Stimulated activated CD8-positive, alpha-beta memory T cell treated with anti-CD3 and anti-CD28 coated beads, Interleukin-4, amount 100 ng/mL, for 4 hours (primary cell): ENCODE data around the gene SVOPL.
"Not testable (repeated sequence)": the region's sequence is repeated elsewhere in the genome, so short reads cannot be mapped to it uniquely, and the experiment has no call there.

Experiments
- DNase-seq, 2 donors: peaks; one replicate each; pipeline ENCODE4 v3.0.0-alpha.2; 2020; ENCODE audit warnings: low read depth in 2 of 2, low spot score in 1 of 2

The SVOPL gene

DNA sequence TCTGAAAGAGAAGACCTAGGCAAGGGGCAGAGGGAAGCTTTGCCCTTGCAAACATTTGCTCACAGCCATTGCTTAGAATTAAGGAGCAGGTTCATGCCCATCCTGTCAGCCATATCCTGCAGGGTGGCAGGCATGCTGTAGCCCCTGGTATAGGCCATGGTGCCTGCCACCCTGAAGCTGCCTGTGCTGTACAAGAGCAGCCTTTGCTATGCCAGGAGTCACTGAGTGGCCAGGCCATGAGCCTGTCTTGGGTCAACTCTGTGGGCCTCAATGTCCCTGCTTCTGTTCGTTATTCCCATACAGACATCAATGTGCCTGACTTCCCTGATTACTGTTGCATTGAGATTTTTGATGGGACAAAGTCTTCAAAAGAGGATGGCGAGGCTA lies 368 bp upstream of the SVOPL start:
- no peak for DNase-seq

DNA sequence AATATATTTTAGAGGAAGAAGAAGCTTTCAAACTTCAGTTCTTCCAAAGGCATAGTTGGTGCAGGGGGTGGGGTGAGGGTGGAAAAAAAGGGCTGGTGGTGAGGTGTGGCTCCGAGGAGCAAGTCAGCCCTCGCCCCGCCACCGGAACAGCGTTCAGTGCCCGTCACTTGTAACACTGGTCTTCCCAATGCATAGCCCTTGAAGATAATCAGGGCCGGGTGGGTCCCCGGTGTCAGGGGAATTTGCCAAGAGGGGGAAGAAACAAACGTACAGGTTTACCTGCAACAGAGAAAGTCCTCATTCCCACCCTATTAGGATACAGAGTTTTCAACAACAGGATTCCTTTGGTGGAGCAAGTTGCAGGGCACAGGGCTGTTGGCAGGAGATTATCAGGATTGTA lies 1.5 kb downstream of the SVOPL start:
- no peak for DNase-seq

DNA sequence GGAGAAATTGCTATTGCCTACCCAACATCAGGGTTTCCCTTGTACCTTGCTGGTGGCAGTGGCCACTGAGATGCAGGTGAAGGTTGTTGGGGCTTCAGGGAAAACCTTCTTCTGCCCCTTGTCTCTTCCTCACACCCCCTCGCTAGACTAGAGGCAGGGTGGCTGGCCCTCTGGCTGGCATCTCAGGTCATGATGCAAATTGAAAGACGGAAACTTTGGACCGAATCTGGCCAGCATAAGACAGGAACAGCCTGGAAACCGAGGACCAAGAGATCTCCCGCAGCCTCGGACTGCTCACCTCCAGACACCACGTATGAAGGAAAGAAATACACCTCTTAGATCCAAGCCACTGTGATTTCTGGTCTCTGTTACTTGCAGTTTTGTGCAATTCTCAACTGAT lies 2.9 kb downstream of the SVOPL start:
- no peak for DNase-seq

DNA sequence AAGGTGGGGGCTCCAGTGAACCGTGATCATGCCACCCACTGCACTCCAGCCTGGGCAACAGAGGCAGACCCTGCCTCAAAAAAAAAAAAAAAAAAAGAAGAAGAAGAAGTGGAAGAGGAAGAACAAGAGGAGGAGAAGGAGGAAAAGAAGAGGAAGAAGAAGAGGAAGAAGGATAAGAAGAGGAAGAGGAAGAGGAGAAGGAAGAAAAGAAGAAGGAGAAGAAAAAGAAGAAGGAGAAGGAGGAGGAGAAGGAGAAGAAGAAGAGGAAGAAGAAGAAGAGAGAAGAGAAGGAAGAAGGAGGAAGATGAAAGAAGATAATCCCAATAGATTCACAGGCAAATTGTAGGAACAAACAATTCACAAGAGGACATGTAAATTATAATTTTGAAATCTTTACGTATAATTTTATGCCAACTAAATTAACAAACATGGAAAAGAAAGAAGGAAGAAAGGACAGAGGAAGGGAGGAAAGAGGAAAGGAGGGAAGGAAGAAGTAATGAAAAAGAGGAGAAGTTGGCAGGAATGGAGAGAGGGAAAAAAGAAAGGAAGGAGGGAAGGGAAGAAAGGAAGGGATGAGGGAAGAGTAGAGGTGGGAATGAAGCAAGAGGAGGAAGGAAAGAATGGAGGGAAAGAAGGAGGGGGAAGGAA lies 3.5 kb downstream of the SVOPL start:
- DNase-seq = no peak

DNA sequence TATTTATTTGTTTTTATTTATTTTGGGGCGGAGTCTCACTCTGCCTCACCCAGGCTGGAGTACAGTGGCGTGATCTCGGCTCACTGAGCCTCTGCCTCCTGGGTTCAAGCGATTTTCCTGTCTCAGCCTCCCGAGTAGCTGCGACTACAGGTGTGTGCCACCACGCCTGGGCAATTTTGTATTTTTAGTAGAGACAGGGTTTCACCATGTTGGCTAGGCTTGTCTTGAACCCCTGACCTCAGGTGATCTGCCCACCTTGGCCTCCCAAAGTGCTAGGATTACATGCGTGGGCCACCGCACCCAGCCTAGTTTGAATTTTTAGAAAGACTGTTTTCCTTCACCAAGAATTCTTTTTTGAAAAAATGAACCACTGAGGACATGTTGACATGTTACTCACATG lies 5.4 kb downstream of the SVOPL start:
- DNase-seq = not testable (repeated sequence)

DNA sequence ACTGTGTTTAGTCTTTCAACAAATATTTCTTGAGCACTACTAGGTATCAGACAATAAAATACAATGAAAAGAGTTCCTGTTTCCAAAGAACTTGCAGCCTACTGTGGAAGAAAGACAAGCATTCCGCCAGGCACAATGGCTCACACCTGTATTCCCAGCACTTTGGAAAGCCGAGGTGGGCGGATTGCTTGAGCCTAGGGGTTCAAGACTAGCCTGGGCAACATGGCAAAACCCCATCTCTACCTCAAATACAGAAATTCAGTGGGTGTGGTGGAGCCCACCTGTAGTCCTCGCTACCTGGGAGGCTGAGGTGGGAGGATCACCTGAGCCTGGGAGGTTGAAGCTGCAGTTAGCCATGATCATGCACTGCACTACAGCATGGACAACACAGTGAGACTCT lies 6.1 kb downstream of the SVOPL start:
- DNase-seq = no peak

DNA sequence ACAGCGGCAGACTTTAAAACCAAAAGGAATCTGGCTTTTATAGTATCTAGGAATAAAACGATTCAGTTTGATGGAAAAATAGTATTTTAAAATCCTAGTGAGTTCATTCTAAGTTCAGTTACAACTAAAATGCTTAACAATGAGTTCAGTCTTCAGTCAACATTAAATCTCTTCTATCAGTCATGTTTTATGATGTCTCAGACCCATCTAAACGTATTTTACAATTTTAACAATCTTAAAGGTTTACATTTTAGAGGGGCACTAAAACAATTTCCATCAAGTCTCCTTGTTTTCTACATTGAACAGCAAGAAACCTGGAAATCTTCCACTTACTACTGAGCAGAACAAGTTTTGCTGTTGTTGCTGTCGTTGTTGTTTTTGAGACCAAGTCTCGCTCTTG lies 10.0 kb downstream of the SVOPL start:
- DNase-seq = no peak

DNA sequence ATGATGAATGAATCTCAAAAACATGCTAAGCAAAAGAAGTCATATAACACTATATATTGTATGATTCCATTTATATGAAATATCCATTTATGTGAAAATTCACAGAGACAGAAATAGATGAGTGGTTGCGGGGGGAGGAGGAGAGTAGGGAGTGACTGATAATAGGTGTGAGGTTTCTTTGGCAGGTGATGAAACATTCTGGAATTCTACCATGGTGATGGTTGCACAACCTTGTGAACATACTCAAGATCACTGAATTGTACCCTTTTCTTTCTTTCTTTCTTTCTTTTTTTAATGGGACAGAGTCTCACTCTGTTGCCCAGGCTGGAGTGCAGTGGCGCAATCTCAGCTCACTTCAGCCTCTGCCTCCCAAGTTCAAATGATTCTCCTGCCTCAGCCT lies 10.7 kb downstream of the SVOPL start:
- DNase-seq = no peak

DNA sequence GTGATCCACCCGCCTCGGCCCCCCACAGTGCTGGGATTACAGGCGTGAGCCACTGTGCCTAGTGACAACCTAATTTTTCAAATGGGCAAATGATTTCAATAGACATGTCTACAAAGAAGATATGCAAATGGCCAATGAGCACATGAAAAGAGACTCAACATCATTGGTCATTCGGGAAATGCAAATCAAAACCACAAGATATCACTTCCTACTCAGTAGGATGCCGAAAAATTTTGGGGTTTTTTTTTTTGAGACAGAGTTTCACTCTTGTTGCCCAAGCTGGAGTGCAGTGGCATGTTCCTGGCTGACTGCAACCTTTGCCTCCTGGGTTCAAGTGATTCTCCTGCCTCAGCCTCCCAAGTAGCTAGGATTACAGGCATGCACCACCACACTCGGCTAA lies 13.1 kb downstream of the SVOPL start:
- DNase-seq = not testable (repeated sequence)

DNA sequence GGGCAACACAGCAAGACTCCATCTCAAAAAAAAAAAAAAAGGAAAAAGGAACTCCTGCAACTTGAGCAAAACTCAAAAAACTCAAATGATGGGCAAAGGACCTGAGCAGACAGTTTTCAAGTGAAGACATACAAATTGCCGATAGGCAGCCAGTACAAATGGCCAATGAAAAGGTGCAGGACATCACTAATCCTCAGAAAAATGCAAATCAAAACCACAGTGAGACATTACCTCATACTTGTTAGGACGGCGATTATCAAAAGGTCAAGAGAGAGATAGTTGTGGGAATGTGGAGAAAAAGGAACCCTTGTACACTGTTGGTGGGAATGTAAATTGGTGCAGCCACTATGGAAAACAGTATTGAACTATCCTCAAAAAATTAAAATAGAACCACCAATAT lies 16.8 kb downstream of the SVOPL start:
- no peak for DNase-seq

DNA sequence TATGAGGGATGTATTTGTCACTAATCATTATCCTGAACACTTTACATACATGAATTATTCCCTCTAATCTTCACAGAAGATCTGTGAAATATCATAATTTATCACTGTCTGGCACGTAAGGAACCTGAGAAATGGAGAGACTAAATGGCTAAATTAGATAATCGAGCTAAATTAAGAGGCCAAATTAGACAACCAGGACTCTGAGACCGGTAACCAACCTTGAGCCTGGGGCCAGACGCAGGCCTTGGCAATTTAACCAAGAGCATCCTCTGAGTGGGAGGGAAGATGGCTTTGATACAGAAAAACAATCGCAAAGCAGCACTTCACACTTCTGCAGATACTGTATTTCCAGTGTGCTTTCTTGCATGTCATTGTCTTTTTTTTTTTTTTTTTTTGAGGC lies 21.4 kb downstream of the SVOPL start:
- no peak for DNase-seq

DNA sequence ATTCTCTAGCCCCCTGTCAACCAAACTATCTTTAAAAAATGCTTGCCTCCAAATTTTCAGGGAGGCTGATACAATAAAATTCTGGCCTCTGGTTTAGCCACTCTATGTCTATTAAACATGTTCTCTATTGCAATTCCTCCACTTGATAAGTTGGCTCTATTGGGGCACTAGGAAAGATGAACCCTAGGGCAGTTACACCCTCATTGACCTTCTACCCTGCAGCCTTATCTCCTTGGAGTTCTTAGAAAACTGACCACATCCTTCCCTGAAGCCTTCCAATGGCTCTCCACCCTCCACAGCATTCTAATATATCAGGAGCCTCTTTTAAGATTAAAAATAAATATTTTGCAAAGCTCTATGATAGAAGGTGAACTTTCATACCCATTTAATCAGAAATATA lies 30.6 kb downstream of the SVOPL start:
- no peak for DNase-seq

DNA sequence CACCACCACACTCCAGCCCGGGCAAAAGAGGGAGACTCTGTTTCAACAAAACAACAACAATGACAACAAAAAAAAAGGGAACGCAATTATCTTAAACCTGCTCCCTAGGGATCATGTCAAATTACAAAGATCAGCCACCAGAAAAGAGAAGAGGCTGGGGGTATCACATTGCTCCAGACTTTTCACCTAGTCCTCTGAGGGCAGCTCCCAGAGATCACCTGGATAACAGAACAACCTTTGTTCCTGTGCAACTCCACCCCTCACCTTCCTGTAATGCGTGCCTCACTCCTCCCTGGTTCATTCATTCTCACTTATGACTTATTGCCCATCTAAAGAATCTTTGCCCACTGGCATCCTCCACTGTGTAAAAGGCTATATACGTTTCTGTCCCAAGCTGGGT lies 31.8 kb downstream of the SVOPL start:
- DNase-seq = no peak

DNA sequence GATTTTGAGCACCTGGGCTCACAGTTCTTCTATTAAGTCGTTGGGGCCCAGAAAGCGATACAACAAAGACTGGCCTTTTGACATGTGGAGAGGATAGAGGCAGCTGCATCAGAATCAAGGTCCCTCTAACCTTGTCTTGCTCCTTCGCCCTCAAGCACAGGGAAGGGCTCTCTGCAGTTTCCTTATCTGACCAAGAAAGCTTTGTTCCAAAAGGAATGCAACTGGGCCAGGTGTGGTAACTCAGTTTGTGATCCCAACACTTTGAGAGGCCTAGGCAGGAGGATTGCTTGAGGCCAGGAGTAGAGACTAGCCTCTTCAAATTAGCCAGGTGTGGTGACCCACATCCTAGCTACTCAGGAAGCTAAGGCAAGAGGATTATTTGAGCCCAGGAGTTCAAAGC lies 32.2 kb downstream of the SVOPL start:
- DNase-seq = no peak

DNA sequence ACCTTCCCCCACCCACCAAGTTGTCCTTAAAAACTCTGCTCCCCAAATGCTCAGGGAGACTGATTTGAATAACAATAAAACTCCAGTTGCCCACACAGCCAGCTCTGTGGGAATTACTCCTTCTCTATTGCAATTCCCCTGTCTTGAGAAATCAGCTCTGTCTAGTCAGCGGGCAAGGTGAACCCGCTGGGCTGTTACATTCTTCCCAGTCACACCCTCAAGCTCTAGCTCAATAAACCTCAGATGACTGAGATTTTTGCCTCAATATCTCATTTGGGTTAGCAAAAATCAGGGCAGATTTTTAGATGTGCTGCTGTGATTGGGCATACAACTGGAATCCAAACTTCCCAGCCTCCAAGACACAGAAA lies 32.9 kb downstream of the SVOPL start:
- DNase-seq = no peak

DNA sequence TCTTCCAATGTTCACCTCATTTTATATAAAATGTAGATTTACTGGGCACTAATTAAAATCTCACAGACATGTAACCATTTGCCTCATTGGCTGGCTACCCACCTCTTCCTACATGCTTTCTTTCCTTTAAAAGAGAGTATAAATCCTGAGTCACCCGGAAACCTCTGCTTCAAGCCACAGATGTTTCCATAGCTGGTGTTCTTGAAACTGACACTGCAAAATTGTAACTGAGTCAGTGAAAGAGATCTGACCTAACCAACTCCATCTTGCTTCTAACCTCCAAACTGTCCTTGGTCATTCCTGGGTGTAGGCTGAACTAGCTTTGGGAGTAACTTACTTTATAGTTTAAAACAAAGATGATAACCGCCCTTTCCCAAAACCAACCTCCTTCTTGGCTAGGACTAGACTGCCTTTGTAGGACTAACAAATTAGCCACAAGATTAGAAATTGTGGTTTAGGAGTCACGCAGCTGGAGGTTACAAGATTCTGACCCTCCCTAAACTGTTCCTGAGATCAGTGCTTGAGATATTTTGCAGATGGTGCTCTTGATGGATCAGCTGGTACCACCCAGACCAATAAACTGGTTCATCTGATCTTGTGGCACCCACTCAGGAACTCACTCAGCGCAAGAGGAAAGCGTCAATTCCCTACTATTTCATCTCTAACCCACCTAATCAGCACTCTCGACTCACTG lies 33.5 kb downstream of the SVOPL start:
- DNase-seq = no peak

DNA sequence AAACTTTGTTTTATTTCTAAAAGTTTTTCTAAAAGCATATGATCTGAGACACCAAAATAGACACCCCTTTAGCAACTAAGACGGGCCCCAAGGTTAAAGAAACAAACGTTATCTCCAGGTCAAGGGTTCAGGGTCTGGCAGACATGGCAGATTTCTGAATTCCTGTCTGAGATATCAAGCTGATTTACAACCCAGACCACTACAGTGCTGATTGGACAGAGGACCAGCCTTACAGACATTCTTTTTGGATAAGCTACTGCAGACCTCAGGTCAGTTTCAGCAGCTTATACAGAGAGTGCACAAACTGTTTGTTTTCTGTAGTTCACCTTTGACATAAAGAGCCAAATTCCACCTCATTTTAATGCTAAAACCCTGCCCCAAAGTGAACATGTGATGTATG lies 34.8 kb downstream of the SVOPL start:
- no peak for DNase-seq

DNA sequence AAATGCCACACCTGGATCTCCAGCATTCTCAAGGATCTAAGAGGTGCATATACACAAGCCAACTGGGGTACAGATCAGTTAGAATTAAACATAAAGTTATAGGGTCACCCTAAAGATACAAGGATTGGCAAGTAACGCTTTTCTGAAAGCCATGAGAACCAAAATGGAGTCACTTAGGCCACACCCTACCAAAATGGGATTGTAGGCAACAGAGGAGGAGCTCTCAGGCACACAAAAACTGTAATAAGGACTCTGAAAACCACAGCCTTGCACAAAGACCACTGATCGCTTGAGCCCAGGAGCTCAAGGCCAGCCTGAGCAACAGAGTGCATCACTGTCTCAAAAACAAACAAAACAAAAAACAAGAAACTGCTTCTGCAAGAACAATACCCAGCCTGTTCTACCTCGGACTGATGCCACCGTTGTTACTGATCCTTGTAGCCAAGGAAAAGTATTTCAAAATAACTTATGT lies 35.5 kb downstream of the SVOPL start:
- DNase-seq = no peak

DNA sequence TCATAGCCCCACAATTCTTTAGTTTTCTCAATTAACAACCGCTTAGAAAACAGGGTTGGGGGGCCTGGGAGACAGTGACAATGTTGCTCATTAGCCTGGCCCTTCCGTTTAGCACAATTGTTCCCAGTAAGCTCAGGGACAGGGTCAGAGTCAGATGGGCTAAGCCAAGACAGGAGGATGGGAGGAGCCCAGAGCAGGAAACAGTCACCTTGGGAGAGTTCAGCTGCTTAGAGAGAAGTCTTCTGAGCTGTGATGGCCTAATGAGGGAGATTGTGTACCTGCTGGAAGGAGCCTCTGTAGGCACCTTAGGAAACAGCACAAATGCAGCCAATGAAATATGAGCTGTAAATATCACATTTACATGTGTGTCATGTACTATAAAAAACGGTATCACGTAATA lies 35.9 kb downstream of the SVOPL start:
- DNase-seq = no peak

DNA sequence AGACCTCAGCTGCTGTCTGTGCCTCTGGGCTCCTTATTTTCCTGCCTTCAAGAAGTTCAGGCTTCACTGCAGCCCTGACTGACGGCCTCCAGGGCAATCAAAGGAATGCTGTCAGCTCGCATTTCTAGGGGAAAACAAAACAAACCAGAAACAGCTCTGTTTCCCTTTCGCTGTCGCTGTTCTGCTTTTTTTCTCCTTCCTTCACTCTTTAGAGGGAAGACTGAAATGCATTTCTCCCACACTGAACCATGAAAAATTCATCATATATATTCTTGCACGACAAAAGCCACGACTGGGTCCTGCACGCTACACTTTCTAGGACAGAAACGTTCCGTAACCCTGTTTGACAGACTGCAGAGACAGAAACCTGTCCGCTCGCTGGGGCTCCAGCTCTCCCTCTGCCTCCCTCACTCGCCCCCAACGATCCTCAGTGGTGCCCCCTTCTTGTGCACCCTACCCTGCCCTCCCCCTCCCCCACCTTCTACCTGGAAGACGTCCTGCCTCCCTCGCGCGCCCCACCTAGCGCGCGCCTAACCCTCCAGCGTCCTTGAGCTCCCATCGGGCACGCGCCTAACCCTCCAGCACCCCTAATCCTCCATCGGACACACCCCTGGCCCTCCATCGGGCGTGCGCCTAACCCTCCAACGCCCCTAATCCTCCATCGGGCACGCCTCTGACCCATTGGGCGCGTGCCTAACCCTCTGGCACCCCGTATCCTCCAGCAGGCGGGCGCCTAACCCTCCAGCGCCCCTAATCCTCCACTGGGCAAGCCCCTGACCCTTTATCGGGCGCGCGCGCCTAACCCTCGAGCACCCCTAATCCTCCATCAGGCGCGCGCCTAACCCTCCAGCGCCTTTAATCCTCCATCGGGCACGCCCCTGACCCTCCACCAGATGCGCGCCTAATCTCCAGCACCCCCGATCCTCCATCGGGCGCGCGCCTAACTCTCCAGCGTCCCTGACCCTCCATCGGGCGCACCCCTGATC lies 37.1 kb downstream of the SVOPL start:
- DNase-seq = no peak

DNA sequence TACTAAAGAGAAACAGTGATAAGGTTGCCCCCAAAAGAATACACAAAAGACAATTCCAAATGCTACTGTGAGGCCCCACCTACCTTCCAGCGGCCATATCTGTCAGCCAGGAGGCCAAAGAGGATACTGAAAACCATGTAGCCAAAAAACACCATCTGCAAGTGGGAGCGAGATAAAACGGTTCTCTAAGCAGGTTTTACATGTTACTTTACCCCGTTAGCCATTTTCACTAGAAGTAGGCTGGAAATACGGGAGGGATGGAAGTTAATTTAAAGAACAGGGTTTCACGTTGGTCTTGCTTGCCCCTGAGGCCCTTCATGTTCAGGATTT lies 38.2 kb downstream of the SVOPL start:
- DNase-seq = no peak
